ENCODE results near the gene WDR37. TPM values are rescaled to one million over a fixed set of nuclear protein-coding genes. Genes with fewer than 3 reads are reported as not detected.
"Not testable (repeated sequence)": the region's sequence is repeated elsewhere in the genome, so short reads cannot be mapped to it uniquely, and the experiment has no call there.

The WDR37 gene
- total and polyA plus RNA-seq, 10 of the 15 experiments (the other 5 are each of a cell fraction or from before 2014, with no cell fraction given), result 1.9 to 11.1 (median 7.1) TPM

DNA sequence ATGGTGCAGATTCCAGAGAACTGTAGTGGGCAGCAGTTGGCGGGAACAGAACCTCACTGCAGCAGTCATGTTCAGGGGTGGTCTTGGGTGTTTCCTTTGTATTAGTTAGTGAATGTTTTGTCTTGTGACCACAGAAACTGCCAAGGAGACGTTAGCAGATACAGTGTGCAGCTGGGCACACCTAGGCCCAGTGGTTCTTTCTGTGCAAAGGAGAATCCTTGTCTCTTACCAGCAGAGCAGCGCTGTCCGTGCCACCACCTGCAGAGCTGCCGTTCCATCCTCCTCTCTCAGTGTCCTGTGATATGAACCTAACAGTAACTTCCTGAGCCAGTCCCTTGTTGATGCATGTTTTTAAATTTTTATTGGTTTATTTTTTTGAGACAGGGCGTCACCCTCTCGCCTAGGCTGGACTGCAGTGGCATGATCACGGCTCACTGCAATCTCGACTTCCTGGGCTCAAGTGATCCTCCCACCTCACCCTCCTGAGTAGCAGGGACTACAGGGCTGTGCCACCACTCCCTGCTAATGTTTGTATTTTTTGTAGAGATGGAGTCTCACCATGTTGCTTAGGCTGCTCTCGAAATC, 60.6 kb downstream of the WDR37 start (continued):
- TF ChIP-seq, protein P1, sequence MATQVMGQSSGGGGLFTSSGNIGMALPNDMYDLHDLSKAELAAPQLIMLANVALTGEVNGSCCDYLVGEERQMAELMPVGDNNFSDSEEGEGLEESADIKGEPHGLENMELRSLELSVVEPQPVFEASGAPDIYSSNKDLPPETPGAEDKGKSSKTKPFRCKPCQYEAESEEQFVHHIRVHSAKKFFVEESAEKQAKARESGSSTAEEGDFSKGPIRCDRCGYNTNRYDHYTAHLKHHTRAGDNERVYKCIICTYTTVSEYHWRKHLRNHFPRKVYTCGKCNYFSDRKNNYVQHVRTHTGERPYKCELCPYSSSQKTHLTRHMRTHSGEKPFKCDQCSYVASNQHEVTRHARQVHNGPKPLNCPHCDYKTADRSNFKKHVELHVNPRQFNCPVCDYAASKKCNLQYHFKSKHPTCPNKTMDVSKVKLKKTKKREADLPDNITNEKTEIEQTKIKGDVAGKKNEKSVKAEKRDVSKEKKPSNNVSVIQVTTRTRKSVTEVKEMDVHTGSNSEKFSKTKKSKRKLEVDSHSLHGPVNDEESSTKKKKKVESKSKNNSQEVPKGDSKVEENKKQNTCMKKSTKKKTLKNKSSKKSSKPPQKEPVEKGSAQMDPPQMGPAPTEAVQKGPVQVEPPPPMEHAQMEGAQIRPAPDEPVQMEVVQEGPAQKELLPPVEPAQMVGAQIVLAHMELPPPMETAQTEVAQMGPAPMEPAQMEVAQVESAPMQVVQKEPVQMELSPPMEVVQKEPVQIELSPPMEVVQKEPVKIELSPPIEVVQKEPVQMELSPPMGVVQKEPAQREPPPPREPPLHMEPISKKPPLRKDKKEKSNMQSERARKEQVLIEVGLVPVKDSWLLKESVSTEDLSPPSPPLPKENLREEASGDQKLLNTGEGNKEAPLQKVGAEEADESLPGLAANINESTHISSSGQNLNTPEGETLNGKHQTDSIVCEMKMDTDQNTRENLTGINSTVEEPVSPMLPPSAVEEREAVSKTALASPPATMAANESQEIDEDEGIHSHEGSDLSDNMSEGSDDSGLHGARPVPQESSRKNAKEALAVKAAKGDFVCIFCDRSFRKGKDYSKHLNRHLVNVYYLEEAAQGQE (IDR thresholded peaks at IDR 0.05; ENCODE audit: low read depth, low read length), result no peak
- TF ChIP-seq, protein P2, sequence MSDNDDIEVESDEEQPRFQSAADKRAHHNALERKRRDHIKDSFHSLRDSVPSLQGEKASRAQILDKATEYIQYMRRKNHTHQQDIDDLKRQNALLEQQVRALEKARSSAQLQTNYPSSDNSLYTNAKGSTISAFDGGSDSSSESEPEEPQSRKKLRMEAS (IDR thresholded peaks at IDR 0.05; ENCODE audit: low read depth, low read length), result no peak
- no peak for TF ChIP-seq KLF5 (IDR thresholded peaks at IDR 0.05; ENCODE audit: partially characterized antibody)
- TF ChIP-seq CBX5 (IDR thresholded peaks at IDR 0.05; ENCODE audit: low read depth), result no peak

DNA sequence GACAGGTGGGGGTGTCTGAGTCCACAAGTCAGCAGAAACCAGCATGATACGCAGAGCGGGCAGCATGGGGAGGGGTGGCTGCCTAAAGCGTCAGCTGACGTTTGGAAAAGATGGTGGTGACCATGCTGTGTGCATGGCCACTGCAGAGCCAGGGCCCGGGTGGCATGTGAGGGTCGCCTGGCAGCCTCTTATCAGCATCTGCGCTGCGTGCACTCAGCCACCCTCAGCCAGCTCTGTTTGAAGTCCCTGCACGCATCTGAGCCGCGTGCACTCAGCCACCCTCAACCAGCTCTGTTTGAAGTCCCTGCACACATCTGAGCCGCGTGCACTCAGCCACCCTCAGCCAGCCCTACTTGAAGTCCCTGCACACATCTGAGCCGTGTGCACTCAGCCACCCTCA, 61.5 kb downstream of the WDR37 start:
- Histone ChIP-seq H2AFZ (ENCODE audit: control insufficient read depth, low read depth, low read length) (no peak overlapping the region), H3K27ac (ENCODE audit: control insufficient read depth, insufficient read depth) (no peak overlapping the region), H3K4me2 (ENCODE audit: control insufficient read depth, insufficient read depth) (no peak overlapping the region), H3K79me2 (ENCODE audit: control insufficient read depth, insufficient read depth, low read length) (no peaks in the 10 kb centered on the region), H3K4me3 (no peak overlapping the region), H4K20me1 (ENCODE audit: control insufficient read depth, insufficient read depth) (no peaks in the 10 kb centered on the region), H3K36me3 (ENCODE audit: control insufficient read depth in 2 of 2, insufficient read depth in 2 of 2, low read length in 1 of 2) (peaks cover 19 to 37% of the 10 kb centered on the region in 2 experiments; a peak in 3 of 4 replicates), H3K27me3 (replicated peaks in 1 of 2; ENCODE audit: control insufficient read depth in 2 of 2, insufficient read depth in 2 of 2, low read length in 1 of 2) (no peaks in the 10 kb centered on the region), H3K9ac (ENCODE audit: control insufficient read depth, insufficient read depth, low read length) (no peak overlapping the region), H3K9me3 (replicated peaks; ENCODE audit: control insufficient read depth, insufficient read depth, low read length) (no peaks in the 10 kb centered on the region), H3K4me1 (ENCODE audit: control insufficient read depth, insufficient read depth, low read length) (no peaks in the 10 kb centered on the region)
- 81% methylated on average over 13 of the region's 14 CpGs for WGBS (ENCODE audit: insufficient coverage, insufficient replicate concordance, low lambda C conversion rate, missing lambda C conversion rate)
- ChIA-PET CTCF (no interaction called here), SMC1A (ENCODE audit: uncharacterized antibody, unreplicated experiment) (no interaction called here), POLR2A (no interaction called here), RAD21 (ENCODE audit: unreplicated experiment) (no interaction called here)
- DNase-seq (ENCODE audit: low read depth, low spot score), result no peak
- in situ Hi-C loops (cut with MboI), result no loop called here
- no TSS peak for BruUV-seq (replicated peaks)
- TF ChIP-seq HDGF (IDR thresholded peaks at IDR 0.05) (no peak), DPF2 (IDR thresholded peaks at IDR 0.05) (no peak)
- no peak for FAIRE-seq
- intact Hi-C loops (cut with micrococcal nuclease; ENCODE audit: unreplicated experiment), result no loop called here
- ATAC-seq, result no peak

DNA sequence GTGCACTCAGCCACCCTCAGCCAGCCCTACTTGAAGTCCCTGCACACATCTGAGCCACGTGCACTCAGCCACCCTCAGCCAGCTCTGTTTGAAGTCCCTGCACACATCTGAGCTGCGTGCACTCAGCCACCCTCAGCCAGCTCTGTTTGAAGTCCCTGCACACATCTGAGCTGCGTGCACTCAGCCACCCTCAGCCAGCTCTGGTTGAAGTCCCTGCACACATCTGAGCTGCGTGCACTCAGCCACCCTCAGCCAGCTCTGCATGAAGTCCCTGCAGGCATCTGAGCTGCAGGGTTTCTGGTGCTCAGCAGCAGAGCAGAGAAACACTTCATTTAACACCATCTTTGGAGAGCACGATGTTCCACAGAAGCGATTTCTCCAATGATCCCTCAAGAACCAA, 62.1 kb downstream of the WDR37 start:
- DNase-seq (ENCODE audit: low read depth, low spot score); H3K4me2 ChIP-seq (ENCODE audit: control insufficient read depth, insufficient read depth); RAD21 ChIA-PET (ENCODE audit: unreplicated experiment); H3K9me3 ChIP-seq (replicated peaks; ENCODE audit: control insufficient read depth, insufficient read depth, low read length); H4K20me1 ChIP-seq (ENCODE audit: control insufficient read depth, insufficient read depth); H3K79me2 ChIP-seq (ENCODE audit: control insufficient read depth, insufficient read depth, low read length); H3K4me3 ChIP-seq; ATAC-seq; H3K27ac ChIP-seq (ENCODE audit: control insufficient read depth, insufficient read depth); BruUV-seq (replicated peaks); CTCF ChIA-PET; SMC1A ChIA-PET (ENCODE audit: uncharacterized antibody, unreplicated experiment); POLR2A ChIA-PET; intact Hi-C loops (cut with micrococcal nuclease; ENCODE audit: unreplicated experiment); H3K9ac ChIP-seq (ENCODE audit: control insufficient read depth, insufficient read depth, low read length); FAIRE-seq; in situ Hi-C loops (cut with MboI); H3K27me3 ChIP-seq (replicated peaks in 1 of 2; ENCODE audit: control insufficient read depth in 2 of 2, insufficient read depth in 2 of 2, low read length in 1 of 2); H2AFZ ChIP-seq (ENCODE audit: control insufficient read depth, low read depth, low read length); H3K4me1 ChIP-seq (ENCODE audit: control insufficient read depth, insufficient read depth, low read length): not testable (repeated sequence)
- peaks cover 19 to 40% of the 10 kb centered on the region in 2 experiments; a peak in 3 of 4 replicates for H3K36me3 ChIP-seq (ENCODE audit: control insufficient read depth in 2 of 2, insufficient read depth in 2 of 2, low read length in 1 of 2)
- 81% methylated on average over 6 of the region's 6 CpGs for WGBS (ENCODE audit: insufficient coverage, insufficient replicate concordance, low lambda C conversion rate, missing lambda C conversion rate)

All from GM12878 (cell line).